GM21717 (cell line): ENCODE measurements around the gene TCTN1.

Source experiments
- ATAC-seq: cut with Tn5 transposase; IDR thresholded peaks from one replicate; pipeline ENCODE4 v1.9.1; 2021; ENCODE audit warnings: mild to moderate bottlenecking, moderate library complexity; ENCODE audit not compliant: unreplicated experiment

Gene TCTN1

DNA sequence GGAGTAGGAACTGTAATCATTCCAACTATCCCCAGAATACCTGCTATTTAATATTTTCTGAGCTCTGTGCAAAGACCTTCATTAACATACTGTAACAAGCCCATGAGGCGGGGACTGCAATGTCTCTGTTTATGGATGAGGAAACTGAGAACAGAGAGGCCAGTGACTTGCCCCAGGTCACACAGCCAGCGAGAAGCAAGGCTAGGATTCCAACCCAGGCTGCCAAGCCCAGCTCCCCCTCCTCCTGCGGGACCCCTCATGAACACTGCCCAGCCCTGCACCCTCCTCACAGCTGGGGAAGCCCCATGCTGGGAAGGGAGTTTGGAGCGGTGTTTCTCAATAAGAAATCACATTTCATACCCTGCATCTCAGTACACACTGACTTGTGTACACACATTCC is 64.1 kb downstream of the TCTN1 start:
- no peak for ATAC-seq

DNA sequence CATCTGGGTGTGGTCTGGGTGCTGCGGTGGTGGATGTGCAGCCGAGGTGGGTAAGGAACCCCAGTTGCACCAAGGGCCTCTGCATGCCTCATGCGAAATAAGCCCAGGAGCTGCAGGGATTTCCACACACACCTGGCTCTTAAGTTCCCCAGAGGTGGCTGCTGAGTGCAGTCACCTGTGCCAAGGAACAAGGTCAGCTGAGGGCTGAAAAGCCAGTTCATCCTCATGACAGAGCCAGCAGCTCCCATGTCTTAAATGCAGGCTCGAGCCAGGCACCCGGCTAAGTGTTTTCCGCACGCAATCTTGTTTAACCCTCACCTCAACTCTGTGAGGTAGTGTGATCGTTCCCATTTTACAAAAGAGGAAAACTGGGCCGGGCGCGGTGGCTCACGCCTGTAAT is 65.3 kb downstream of the TCTN1 start:
- no peak for ATAC-seq

DNA sequence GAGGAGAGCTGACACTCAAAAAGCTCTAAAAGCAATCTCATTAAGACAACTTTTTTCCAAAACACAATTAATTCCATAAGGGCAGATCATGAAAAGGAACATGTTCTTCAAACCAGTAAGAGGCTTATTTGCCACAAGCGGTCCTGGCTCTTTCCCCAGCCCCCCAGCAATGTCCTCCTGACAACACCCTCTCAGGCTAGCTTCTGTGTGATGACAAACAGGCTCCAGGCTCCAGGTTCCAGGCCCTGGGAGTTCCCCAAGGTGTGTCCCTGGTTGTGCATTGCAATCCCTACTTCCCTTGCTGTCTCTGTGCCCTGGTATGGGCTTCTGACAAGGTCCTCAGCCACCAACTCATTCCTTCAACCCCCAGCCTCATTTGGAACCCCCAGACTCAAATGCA is 66.1 kb downstream of the TCTN1 start:
- ATAC-seq, result no peak

DNA sequence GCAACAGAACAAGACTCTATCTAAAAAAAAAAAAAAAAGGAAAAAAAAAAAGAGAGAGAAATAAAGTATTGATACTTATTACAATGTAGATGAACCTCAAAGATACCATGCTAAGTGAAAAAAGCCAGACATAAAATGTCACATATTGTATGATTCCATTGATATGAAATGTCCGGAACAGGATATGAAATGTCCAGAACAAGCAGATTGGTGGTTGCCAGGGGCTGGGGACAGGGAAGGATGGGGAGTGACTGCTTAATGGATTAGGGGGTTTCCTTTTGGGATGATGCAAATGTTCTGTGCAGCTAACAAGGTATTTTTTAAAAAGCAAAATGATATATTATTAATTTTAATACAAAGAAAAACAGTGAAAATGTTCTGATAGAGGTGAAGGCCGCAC is 70.0 kb downstream of the TCTN1 start:
- no peak for ATAC-seq

DNA sequence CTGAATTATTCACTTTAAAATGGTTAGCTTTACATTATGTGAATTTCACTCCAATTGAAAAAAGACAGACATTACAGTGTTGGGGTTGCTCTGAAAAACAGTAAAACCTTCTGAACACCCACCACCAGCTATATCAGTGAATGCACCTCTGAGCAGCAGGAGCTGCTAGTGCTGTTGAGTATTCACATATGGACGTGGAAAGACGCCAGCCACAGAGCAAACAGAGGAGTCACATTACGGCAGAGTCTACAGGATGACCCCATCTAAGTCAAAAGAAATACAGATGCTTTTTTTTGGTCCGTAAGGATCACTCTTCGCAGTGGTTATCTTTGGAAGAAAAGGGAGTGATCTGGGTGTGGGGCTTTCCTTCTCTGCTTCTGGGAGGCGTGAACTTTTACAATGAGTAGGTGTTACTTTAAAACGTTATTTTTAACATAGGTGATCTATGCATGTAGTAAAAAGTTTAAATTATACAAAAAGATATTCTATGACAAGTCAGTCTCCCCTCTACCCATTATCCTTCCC is 70.4 kb downstream of the TCTN1 start:
- no peak for ATAC-seq

DNA sequence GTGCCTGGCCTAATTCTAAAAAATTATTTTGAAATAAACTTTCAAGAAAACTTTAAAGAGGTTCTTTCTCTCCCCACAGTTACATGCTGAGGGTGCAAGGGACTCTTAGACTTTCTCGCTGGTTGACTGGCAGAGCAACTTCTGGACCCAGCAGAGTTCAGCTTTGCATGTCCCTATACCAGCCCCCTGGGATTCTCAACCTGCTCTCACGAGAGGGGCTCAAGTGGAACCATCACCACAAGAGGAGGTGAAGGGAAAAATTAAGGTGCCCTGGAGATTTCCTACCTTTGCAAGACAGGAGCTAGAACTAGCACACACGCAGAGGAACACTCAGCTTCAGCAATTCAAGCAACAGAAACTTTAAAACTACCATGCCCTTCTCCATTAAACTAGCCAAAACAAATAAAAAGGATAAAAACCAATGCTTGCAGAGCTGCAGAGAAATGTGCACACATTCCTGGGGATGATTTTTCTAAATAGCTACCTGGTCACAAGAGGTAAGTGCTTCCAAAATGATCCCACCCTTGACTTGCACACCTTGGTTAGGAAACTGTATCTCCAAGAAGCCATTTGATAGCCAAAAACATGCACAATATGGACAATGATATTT is 72.5 kb downstream of the TCTN1 start:
- no peak for ATAC-seq

DNA sequence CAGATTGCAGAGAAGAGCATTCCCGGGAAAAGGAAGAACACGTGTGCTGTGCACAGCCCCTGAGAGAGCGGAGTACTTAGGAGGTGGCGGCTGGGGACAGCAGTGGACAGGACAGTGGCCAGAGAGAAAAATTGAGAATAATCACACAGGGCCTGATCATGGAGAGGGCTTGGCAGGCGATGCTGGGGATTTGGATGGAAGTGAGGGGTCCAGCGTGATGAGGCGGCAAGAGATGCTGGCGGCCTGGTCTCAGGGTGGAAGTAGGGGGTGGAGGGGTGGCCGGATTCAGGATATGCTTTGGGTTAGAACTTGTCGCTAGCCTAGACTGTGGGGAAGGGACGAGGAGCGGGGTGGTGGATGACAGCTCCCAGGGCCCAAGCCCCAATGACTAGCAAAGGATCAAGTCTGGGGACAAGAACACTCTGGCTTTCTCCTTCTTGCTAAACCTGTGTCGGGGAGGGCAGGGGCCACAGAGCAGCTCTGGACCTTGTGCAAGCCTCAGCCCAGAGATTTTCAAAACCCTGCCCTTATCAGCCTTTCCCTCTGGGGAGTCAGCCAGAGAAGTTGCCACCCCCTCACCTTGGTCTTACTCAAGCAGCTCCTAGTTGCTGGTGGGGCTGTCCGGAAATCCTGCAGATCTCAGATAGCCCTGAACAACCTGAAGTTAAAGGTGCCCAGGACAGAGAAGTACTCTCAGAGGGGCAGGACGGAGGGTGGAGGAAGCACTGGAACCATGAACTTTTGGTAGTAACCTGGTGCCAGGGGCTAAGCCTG is 73.7 kb downstream of the TCTN1 start:
- ATAC-seq, result no peak

DNA sequence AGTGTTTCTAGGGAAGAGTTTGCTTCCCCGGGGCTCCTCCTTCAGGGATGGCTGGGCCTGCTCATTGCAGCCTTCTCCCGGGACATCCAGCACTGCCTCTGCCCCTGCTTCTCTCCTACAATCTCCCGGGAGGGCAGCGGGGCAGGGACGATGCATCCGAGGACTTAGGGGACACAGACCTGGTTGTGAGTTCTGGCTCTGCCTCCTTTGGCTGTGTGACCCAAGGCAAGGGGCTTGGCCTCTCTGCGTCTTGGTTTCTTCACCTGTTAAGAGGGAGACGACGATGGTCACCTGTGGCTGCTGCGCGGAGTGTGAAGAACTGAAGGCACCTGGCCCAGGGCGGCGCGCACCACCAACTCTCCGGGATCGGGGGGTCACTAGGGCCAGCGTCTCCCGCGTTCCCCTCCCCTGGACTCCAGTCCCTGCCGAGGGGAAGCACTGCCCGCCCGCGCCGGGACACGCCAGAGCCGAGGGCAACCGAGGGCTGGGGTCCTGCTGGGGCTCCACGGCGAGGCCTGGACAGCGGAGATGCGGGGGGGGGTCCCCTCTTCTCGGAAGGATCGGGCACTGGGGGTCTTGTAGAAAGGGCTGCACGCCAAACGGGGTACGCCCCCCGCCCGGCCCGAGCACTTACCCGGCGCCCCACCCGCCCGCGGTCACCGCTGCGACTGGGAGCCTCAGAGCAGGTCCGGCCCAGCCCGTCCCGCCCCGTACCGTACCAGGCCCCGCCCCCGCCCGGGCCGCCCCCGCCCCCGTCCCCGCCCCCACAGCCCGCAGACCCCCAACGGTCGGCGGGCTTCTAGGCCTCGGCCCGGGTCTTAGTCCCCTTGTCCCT is 74.7 kb downstream of the TCTN1 start, which contains the start of gene HVCN1:
TSS of gene HVCN1 (minus strand) at position 670 of the 835 bp plus-strand sequence. CDS start 5,870 bp downstream, outside the sequence.
- peak; percentile 14 for ATAC-seq

DNA sequence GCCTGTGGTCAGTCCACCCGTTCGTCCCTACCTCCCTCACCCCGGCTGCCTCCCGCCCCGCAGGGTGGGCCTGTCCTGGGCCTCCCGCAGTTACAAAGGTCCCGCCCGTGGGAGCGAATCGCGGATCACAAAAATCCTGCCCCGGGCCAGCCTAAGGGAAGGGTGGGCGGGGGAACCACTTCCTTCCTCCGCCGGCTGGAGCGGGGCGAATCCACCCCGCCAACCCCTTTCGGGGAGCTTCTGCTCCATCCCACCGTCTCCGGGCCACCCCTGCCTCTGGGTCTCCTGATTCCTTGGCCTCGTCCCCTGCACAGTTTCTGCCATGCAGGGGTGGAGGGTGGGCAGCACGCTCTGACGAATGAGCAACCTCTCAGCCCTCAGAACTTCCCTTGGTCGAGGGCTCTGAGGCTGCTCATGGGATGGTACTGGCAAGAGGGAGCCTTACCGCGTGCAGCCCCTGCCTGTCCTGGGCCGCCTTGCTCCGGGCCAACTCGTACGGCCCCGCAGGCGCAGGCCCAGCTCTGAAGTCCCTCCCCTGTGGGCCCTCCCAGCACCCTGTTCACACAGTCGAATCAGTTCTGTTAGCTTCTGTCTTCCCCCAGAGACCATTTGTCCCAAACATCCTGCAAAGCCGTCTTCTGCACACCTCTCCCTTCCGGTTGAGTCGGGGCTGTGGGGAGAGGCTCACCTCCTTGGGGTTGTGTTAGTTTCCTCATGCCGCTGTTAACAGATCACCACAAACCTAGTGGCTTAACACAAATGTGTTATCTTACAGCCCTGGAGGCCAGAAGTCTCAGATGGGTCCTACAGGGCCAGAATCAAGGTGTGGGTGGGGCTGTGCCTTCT is 75.6 kb downstream of the TCTN1 start:
- ATAC-seq, result peak; percentile 65

DNA sequence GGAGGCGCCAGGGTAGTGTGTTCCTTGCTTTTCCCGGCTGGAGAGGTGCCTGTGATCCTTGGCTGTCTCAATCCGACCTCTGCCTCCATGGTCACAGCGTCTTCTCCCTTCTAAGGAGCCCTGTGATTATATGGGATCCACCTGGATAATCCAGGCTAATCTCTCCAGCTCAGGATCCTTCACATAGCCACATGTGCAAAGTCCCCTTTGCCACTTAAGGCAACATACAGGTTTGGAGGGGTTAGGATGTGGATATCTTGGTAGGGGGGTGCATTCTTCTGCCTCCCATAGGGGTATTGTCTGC is 76.2 kb downstream of the TCTN1 start:
- ATAC-seq, result no peak

DNA sequence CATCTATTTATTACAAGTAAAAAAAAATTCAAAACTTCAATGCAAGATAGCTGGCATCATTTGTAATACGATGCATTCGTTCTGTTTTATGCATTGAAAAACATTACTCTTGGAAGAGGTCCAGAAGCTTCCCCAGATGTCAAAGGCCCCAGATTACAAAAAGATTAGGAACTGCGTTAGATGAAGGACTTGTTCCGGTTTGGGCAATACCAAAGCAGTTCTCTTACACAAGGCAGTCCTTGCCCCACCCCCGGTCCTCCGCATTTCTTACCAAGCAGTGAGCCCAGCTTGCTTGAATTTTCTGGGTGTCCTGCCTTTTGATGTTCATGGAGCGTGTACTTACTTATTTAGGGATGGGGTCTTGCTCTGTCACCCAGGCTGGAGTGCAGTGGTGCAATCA is 79.8 kb downstream of the TCTN1 start:
- ATAC-seq, result no peak

DNA sequence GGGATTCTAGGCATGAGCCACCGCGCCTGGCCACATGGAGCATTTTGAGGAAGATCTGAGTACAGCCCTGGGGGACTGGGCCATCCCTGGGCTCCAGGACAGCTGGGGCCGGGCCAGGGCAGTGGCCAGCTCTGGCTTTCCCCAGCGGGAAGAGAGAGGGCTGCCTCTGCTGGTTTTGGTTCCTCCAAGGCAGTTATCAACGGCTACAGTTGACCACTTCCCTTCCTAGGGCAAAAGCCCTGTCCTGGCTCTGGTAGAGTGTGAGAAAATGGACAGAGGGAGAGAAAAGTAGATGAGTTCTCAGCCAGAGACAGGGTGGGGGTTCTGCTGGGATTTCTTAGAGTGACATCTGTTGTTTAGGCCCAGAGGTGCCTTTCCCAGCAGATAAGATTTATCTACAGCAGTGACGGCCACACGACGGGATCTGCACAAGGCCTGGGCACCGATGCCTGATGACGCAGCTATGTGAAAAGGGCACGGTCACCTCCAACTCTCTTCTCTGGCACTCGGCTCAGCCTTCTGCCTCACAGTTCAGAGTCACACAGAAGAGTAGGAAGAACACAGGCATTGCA is 80.5 kb downstream of the TCTN1 start:
- no peak for ATAC-seq

DNA sequence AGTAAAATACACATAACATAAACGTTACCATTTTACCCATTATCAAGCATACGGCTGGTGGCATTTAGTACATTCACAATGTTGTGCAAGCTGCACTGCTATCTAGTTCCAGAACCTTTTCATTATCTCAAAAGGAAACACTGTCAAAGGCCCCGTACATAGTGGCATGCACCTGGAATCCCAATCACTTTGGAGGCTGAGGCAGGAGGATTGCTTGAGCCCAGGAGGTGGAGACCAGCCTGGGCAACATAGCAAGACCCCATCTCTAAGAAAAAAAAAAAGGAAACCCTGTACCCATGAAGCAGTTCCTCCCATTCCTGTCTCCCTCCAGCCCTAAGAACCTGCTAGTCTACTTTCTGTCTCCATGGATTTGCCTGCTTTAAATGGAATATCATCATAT is 82.4 kb downstream of the TCTN1 start:
- no peak for ATAC-seq

DNA sequence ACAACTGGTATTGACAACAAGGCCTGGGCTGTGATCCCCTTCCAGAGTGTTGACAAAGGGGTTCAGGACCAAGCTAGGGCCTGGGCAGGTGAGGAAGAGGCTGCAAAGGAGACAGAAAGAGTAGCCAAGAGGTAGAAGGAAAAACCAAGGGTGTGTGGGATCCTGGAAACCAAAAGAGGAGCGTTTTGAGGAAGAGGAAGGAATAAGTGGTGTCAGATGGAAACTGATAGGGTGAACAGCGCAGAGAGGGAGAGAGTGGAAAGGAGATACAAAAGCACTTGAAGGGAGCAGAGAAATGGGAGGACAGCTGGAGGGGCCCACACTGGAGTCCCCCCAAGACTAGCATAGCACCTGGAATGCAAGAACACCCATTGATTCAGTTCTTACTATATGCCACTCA is 83.3 kb downstream of the TCTN1 start:
- no peak for ATAC-seq

DNA sequence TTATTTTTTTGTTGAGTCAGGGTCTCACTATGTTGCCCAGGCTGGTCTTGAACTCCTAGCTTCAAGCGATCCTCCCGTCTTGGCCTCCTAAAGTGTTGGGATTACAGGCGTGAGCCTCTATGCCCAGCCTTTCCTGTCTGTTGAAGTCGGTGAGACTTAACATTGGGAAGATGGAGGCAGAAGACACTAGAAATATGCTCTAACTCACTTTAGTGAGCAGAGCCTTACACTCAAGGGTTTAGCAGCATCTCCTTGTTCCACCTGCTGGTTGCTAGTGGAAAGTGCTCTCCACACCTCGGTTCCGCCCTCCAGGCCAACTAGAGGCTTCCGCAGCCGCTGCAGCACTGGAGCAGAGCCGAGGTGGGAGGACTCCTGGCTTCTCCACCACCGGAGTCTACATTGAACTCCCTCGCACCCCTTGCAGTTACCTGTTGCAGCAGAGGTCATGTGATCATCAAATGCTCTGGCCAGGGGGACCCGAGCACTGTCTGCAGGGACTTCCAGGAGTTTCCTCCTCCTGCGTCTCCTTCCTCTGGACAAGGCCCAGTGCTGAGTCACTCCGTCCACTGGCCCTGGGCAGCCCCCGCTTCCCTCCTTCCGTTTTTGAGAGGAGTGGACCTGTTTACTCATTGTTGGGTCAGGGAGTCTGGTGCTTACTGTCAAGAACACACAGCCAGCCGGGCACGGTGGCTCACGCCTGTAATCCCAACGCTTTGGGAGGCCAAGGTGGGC is 84.4 kb downstream of the TCTN1 start:
- peak; percentile 89 for ATAC-seq
